HepG2 (cell line): ENCODE measurements around the gene SAMD4B. TPM values are rescaled to one million over a fixed set of nuclear protein-coding genes. Genes with fewer than 3 reads are reported as not detected.

Experiments
- ATAC-seq: fragments of 200-7000 bp; cut with Tn5 transposase; 3 replicates; pipeline ENCODE4 v1.9.1; 2020; ENCODE audit warnings: mild to moderate bottlenecking, moderate library complexity
- BruUV-seq: library from RNA; stranded (reverse); fragments of 400-500 nt; replicated peaks from 2 replicates; lab custom pipeline; 2021; lab: Mats Ljungman, UMichigan
- CTCF ChIA-PET: fragments of 300-600 bp; formaldehyde crosslinking; extraction: SDS; loops from one replicate; lab custom pipeline; 2021; ENCODE audit warnings: low total read pairs, inconsistent platforms, low intra/inter-chr PET ratio; lab: Yijun Ruan, JAX
- POLR2A ChIA-PET: fragments of 350-600 bp; sonication (Branson Sonifier 250); formaldehyde crosslinking; loops from one replicate; lab custom pipeline; 2020; ENCODE audit warnings: antibody characterized with exemption, inconsistent platforms; lab: Yijun Ruan, JAX
- DNase-seq: peaks from one replicate; pipeline ENCODE4 v3.0.0-alpha.2; 2015; ENCODE audit warnings: low spot score
- FAIRE-seq: peaks from 3 replicates; lab custom pipeline; 2011; peaks lifted over from hg19 to GRCh38; lab: Jason Lieb, UNC
- H2AFZ ChIP-seq: one replicate; pipeline ENCODE4 v1.6.1; 2011; ENCODE audit warnings: low read length, inconsistent platforms
- H3K27ac ChIP-seq: fragments of 300-600 bp; 3 replicates; pipeline ENCODE4 v1.8.0; 2011; ENCODE audit warnings: mixed run types, mild to moderate bottlenecking, mixed read lengths, low read length, inconsistent platforms; ENCODE audit not compliant: insufficient read depth; ENCODE audit errors: extremely low read length
- H3K27me3 ChIP-seq, 2 experiments: fragments of 200-600 bp in 1 of 2; 2 replicates in 1 of 2; 3 replicates in 1 of 2; pipeline versions ENCODE4 v1.6.0 to v1.8.0; 2011; ENCODE audit warnings: low read length in 2 of 2, mild to moderate bottlenecking in 2 of 2, moderate library complexity in 2 of 2, inconsistent platforms in 1 of 2; ENCODE audit not compliant: insufficient read depth in 2 of 2, control insufficient read depth in 1 of 2
- H3K36me3 ChIP-seq, 2 experiments: fragments of 200-600 bp in 1 of 2; replicated peaks in 1 of 2; 2 replicates in 1 of 2; 3 replicates in 1 of 2; pipeline versions ENCODE4 v1.5.1 to v1.8.0; 2011; ENCODE audit warnings: low read length in 2 of 2, inconsistent platforms in 1 of 2; ENCODE audit not compliant: insufficient read depth in 2 of 2, control insufficient read depth in 1 of 2
- H3K4me1 ChIP-seq: 2 replicates; pipeline ENCODE4 v1.5.1; 2012; ENCODE audit warnings: low read length, inconsistent platforms; ENCODE audit not compliant: insufficient read depth
- H3K4me2 ChIP-seq: 2 replicates; pipeline ENCODE4 v1.6.0; 2011; ENCODE audit warnings: low read depth, low read length, inconsistent platforms
- H3K4me3 ChIP-seq, 3 experiments: fragments of 200-600 bp in 1 of 3; sonication (generic), shearing (Covaris generic) in 1 of 3; replicated peaks in 1 of 3; 2 replicates each; pipeline ENCODE4 v1.5.1; 2011 to 2016; ENCODE audit warnings: low read length in 3 of 3, inconsistent platforms in 2 of 3, low read depth in 2 of 3, mild to moderate bottlenecking in 2 of 3, control low read depth in 1 of 3, mixed read lengths in 1 of 3; ENCODE audit not compliant: insufficient read depth in 1 of 3
- H3K79me2 ChIP-seq: one replicate; pipeline ENCODE4 v1.6.1; 2011; ENCODE audit warnings: low read length, inconsistent platforms; ENCODE audit not compliant: insufficient read depth
- H3K9ac ChIP-seq: 2 replicates; pipeline ENCODE4 v1.6.0; 2011; ENCODE audit warnings: mild to moderate bottlenecking, low read depth, low read length, inconsistent platforms; ENCODE audit not compliant: insufficient read depth
- H3K9me3 ChIP-seq: 2 replicates; pipeline ENCODE4 v1.5.1; 2012; ENCODE audit warnings: mild to moderate bottlenecking, low read length
- H4K20me1 ChIP-seq: 2 replicates; pipeline ENCODE4 v1.6.0; 2011; ENCODE audit warnings: inconsistent platforms, mild to moderate bottlenecking, low read length, moderate library complexity; ENCODE audit not compliant: insufficient read depth
- CSRNP2 ChIP-seq: sonication (generic); formaldehyde crosslinking; conservative IDR thresholded peaks from 2 replicates; pipeline ENCODE4 v1.8.0; 2022; ENCODE audit warnings: low read depth, missing genetic modification reagents
- ELF3 ChIP-seq: IDR thresholded peaks from 2 replicates; pipeline ENCODE4 v1.6.1; 2016; ENCODE audit warnings: missing genetic modification reagents, missing compliant biosample characterization
- FOXP1 ChIP-seq, 2 experiments: fragments of 450-650 bp in 1 of 2; IDR thresholded peaks; 2 replicates each; pipeline ENCODE4 v1.6.1; 2017 to 2018; ENCODE audit warnings: antibody characterized with exemption in 1 of 2
- GATAD2A ChIP-seq: IDR thresholded peaks from 2 replicates; pipeline ENCODE4 v1.6.1; 2016
- JUND ChIP-seq: sonication (generic); formaldehyde crosslinking; IDR thresholded peaks from 2 replicates; pipeline ENCODE4 v1.8.0; 2022; ENCODE audit warnings: mild to moderate bottlenecking, missing genetic modification reagents
- KLF13 ChIP-seq: sonication (generic); formaldehyde crosslinking; IDR thresholded peaks from 2 replicates; pipeline ENCODE4 v1.4.0; 2020; ENCODE audit warnings: mild to moderate bottlenecking, missing genetic modification reagents
- RXRA ChIP-seq: sonication (generic); formaldehyde crosslinking; IDR thresholded peaks from 2 replicates; pipeline ENCODE4 v1.5.1; 2020; ENCODE audit warnings: missing genetic modification reagents
- SP1 ChIP-seq, 2 experiments: fragments of 450-650 bp in 1 of 2; sonication (generic) in 1 of 2; formaldehyde crosslinking in 1 of 2; IDR thresholded peaks; 2 replicates each; pipeline versions ENCODE4 v1.4.0 to v1.6.1; 2016 to 2020; ENCODE audit warnings: missing genetic modification reagents in 1 of 2
- TP53 ChIP-seq: sonication (generic); formaldehyde crosslinking; conservative IDR thresholded peaks from 2 replicates; pipeline ENCODE4 v1.4.0; 2020; ENCODE audit warnings: missing genetic modification reagents
- ZFP62 ChIP-seq: sonication (generic); formaldehyde crosslinking; IDR thresholded peaks from 2 replicates; pipeline ENCODE4 v1.4.0; 2020; ENCODE audit warnings: missing genetic modification reagents
- ZNF160 ChIP-seq: sonication (generic); formaldehyde crosslinking; IDR thresholded peaks from 2 replicates; pipeline ENCODE4 v1.8.0; 2022; ENCODE audit warnings: mild to moderate bottlenecking, inconsistent platforms, missing genetic modification reagents
- ZNF33B ChIP-seq: sonication (generic); formaldehyde crosslinking; IDR thresholded peaks from 2 replicates; pipeline ENCODE4 v1.5.1; 2020; ENCODE audit warnings: mild to moderate bottlenecking, missing genetic modification reagents
- ZNF350 ChIP-seq: sonication (generic); formaldehyde crosslinking; IDR thresholded peaks from 2 replicates; pipeline ENCODE4 v1.4.0; 2020; ENCODE audit warnings: mild to moderate bottlenecking, low read depth, missing genetic modification reagents, borderline replicate concordance
- ZNF407 ChIP-seq: sonication (generic); formaldehyde crosslinking; IDR thresholded peaks from one replicate; pipeline ENCODE4 v1.5.1; 2020; ENCODE audit warnings: mild to moderate bottlenecking, missing genetic modification reagents; ENCODE audit errors: not compliant biosample characterization
- ZNF747 ChIP-seq: sonication (generic); formaldehyde crosslinking; IDR thresholded peaks from 2 replicates; pipeline ENCODE4 v1.8.1; 2023; ENCODE audit warnings: missing genetic modification reagents, mild to moderate bottlenecking, borderline replicate concordance
- WGBS: methylation state at CpG from one replicate; pipeline ENCODE4 v1.1.6; 2017; ENCODE audit warnings: low lambda C conversion rate; 5-methylcytosine and 5-hydroxymethylcytosine counted together
- in situ Hi-C: cut with HindIII; loops from 2 replicates; pipeline ENCODE4 v1.10.0; 2017; ENCODE audit warnings: low pct_unique_long_range_greater_than_20kb; ENCODE audit not compliant: extremely low pct_ligation_motif_present
- intact Hi-C: fragments of 100-400 bp; cut with micrococcal nuclease; formaldehyde crosslinking; loops from one replicate; pipeline ENCODE4 v1.10.0; 2022; ENCODE audit not compliant: unreplicated experiment
- polyA plus RNA-seq, 8 experiments: library from polyadenylated mRNA; depleted of rRNA in 3 of 8; stranded (reverse) in 7 of 8; unstranded in 1 of 8; fragments of >200 nt; fragmentation: Illumina TruSeq in 4 of 8; extraction: Trizol in 4 of 8; gene quantifications; 2 replicates each; pipeline versions ENCODE4 v1.2.1 to v1.2.3, GENCODE V29; 2011 to 2016; ENCODE audit warnings: low read depth in 4 of 8, missing spikeins in 1 of 8, mixed read lengths in 1 of 8; ENCODE audit not compliant: insufficient read depth in 1 of 8
- total RNA-seq, 5 experiments: library from RNA; depleted of rRNA; stranded (reverse); fragments of >200 nt; fragmentation: Illumina TruSeq; extraction: Trizol; gene quantifications; 2 replicates each; pipeline ENCODE4 v1.2.3, GENCODE V29; 2016; ENCODE audit warnings: low read depth in 1 of 5

SAMD4B gene
- total and polyA plus RNA-seq, 2 of the 13 experiments (the other 11 are each of a cell fraction or from before 2014, with no cell fraction given): 26.0 to 31.8 TPM

GRCh38 chr19:39380521-39381502 is 38.6 kb downstream of the SAMD4B start:
- Histone ChIP-seq H2AFZ (no peak overlapping the region), H3K9me3 (no peaks in the 10 kb centered on the region), H3K36me3 (peaks cover 43 to 84% of the 10 kb centered on the region in 2 experiments), H3K27me3 (no peaks in the 10 kb centered on the region), H3K79me2 (no peaks in the 10 kb centered on the region), H3K4me3 (no peak overlapping the region), H3K4me2 (no peak overlapping the region), H3K4me1 (peaks cover 19% of the 10 kb centered on the region), H3K9ac (no peak overlapping the region), H4K20me1 (no peaks in the 10 kb centered on the region), H3K27ac (no peak overlapping the region)
- ATAC-seq (no peak), DNase-seq (no peak), FAIRE-seq (no peak)
- WGBS: 96% methylated on average over 12 of the region's 17 CpGs
- BruUV-seq: no TSS peak
- POLR2A ChIA-PET: no interaction called here
- CTCF ChIA-PET: no interaction called here
- intact Hi-C loops: no loop called here
- in situ Hi-C loops: no loop called here
- no peak for TF ChIP-seq FOXP1 (IDR thresholded peaks at IDR 0.05)
- no peak for TF ChIP-seq FOXP1 (CRISPR knock-in tag; IDR thresholded peaks at IDR 0.05)
- TF ChIP-seq ZNF747 (CRISPR knock-in tag): no peak
- TF ChIP-seq ZNF33B (CRISPR knock-in tag): no peak
- no peak for TF ChIP-seq SP1 (IDR thresholded peaks at IDR 0.05)
- TF ChIP-seq SP1 (CRISPR knock-in tag; IDR thresholded peaks at IDR 0.05): no peak
- no peak for TF ChIP-seq ZFP62 (CRISPR knock-in tag)
- no peak for TF ChIP-seq GATAD2A (CRISPR knock-in tag)
- TF ChIP-seq TP53 (CRISPR knock-in tag): no peak
- no peak for TF ChIP-seq CSRNP2 (CRISPR knock-in tag)
- TF ChIP-seq ZNF350: no peak
- no peak for TF ChIP-seq RXRA
- no peak for TF ChIP-seq ELF3 (CRISPR knock-in tag)
- TF ChIP-seq KLF13 (CRISPR knock-in tag): no peak
- no peak for TF ChIP-seq ZNF160 (CRISPR knock-in tag)
- TF ChIP-seq JUND (CRISPR knock-in tag): no peak
- TF ChIP-seq ZNF407 (CRISPR knock-in tag): no peak
